K562 (cell line): ENCODE measurements around the gene HOXA7. TPM values are rescaled to one million over a fixed set of nuclear protein-coding genes. Genes with fewer than 3 reads are reported as not detected.

Experiments used
- ATAC-seq: fragments of 200-7000 bp; cut with Tn5 transposase; 3 replicates; pipeline ENCODE4 v1.9.1; 2020; ENCODE audit warnings: moderate library complexity
- BruUV-seq: library from RNA; stranded (reverse); fragments of 400-500 nt; replicated peaks from 2 replicates; lab custom pipeline; 2021; lab: Mats Ljungman, UMichigan
- CTCF ChIA-PET: fragments of 300-600 bp; formaldehyde crosslinking; extraction: SDS; loops from one replicate; lab custom pipeline; 2021; ENCODE audit warnings: low intra/inter-chr PET ratio; lab: Yijun Ruan, JAX
- POLR2A ChIA-PET: fragments of 300-600, 350-650 bp; sonication (Branson Sonifier 250); formaldehyde crosslinking; extraction: SDS; loops from one replicate; lab custom pipeline; 2021; ENCODE audit warnings: antibody characterized with exemption, inconsistent platforms; lab: Yijun Ruan, JAX
- DNase-seq, 4 experiments: peaks; one replicate each; pipeline versions ENCODE4 v3.0.0 to v3.0.0-alpha.2; 2011 to 2018; ENCODE audit warnings: low spot score in 3 of 4, mixed read lengths in 3 of 4; ENCODE audit errors: extremely low read depth in 1 of 4
- FAIRE-seq: peaks from 2 replicates; lab custom pipeline; 2011; peaks lifted over from hg19 to GRCh38; lab: Jason Lieb, UNC
- H2AFZ ChIP-seq: 2 replicates; pipeline ENCODE4 v1.6.0; 2011; ENCODE audit warnings: low read depth, low read length, control low read depth, inconsistent platforms
- H3K27ac ChIP-seq: fragments of 200-600 bp; 3 replicates; pipeline ENCODE4 v1.8.0; 2011; ENCODE audit warnings: low read depth, mild to moderate bottlenecking, control low read depth, inconsistent platforms, low read length, moderate library complexity, mixed read lengths; ENCODE audit errors: extremely low read depth
- H3K27me3 ChIP-seq, 2 experiments: fragments of 300-600 bp in 1 of 2; 2 replicates in 1 of 2; 3 replicates in 1 of 2; pipeline versions ENCODE4 v1.6.0 to v1.8.0; 2011; ENCODE audit warnings: inconsistent platforms in 2 of 2, low read length in 2 of 2, mild to moderate bottlenecking in 1 of 2, mixed read lengths in 1 of 2, moderate library complexity in 1 of 2; ENCODE audit not compliant: control insufficient read depth in 2 of 2, insufficient read depth in 2 of 2
- H3K36me3 ChIP-seq: fragments of 300-600 bp; 3 replicates; pipeline ENCODE4 v1.8.0; 2011; ENCODE audit warnings: mild to moderate bottlenecking, low read length, inconsistent platforms; ENCODE audit not compliant: control insufficient read depth, insufficient read depth
- H3K4me1 ChIP-seq, 2 experiments: fragments of 200-600 bp in 1 of 2; replicated peaks in 1 of 2; 2 replicates in 1 of 2; 3 replicates in 1 of 2; pipeline versions ENCODE4 v1.5.1 to v1.8.0; 2011; ENCODE audit warnings: inconsistent platforms in 2 of 2, low read length in 2 of 2, mild to moderate bottlenecking in 1 of 2, mixed read lengths in 1 of 2, moderate library complexity in 1 of 2; ENCODE audit not compliant: control insufficient read depth in 2 of 2, insufficient read depth in 2 of 2
- H3K4me2 ChIP-seq: 2 replicates; pipeline ENCODE4 v1.6.1; 2011; ENCODE audit warnings: low read length, control low read depth, inconsistent platforms, mixed read lengths; ENCODE audit not compliant: insufficient read depth
- H3K4me3 ChIP-seq: fragments of 200-600 bp; sonication (generic), shearing (Covaris generic); 2 replicates; pipeline ENCODE4 v1.5.1; 2016; ENCODE audit warnings: control low read depth, inconsistent platforms
- H3K79me2 ChIP-seq: fragments of 200-600 bp; 3 replicates; pipeline ENCODE4 v1.8.0; 2011; ENCODE audit warnings: low read length, inconsistent platforms; ENCODE audit not compliant: control insufficient read depth, insufficient read depth
- H3K9ac ChIP-seq, 2 experiments: 2 replicates each; pipeline versions ENCODE4 v1.6.0 to v1.6.1; 2011; ENCODE audit warnings: low read depth in 2 of 2, low read length in 2 of 2, control low read depth in 1 of 2, inconsistent platforms in 1 of 2, mild to moderate bottlenecking in 1 of 2, mixed read lengths in 1 of 2; ENCODE audit not compliant: insufficient read depth in 1 of 2
- H3K9me1 ChIP-seq: one replicate; pipeline ENCODE4 v1.6.0; 2011; ENCODE audit warnings: inconsistent platforms, mild to moderate bottlenecking, low read length, moderate library complexity; ENCODE audit not compliant: control insufficient read depth, insufficient read depth
- H3K9me3 ChIP-seq: replicated peaks from 2 replicates; pipeline ENCODE4 v1.5.1; 2011; ENCODE audit warnings: low read depth, low read length, inconsistent platforms; ENCODE audit not compliant: control insufficient read depth, insufficient read depth
- H4K20me1 ChIP-seq: replicated peaks from 2 replicates; pipeline ENCODE4 v1.6.1; 2011; ENCODE audit warnings: low read length, inconsistent platforms, mixed read lengths; ENCODE audit not compliant: control insufficient read depth, insufficient read depth
- MYBL2 ChIP-seq, 2 experiments: fragments of 450-650 bp in 1 of 2; sonication (generic) in 1 of 2; formaldehyde crosslinking in 1 of 2; IDR thresholded peaks; 2 replicates each; pipeline versions ENCODE4 v1.6.1 to v1.8.1; 2017 to 2022; ENCODE audit warnings: borderline replicate concordance in 1 of 2, inconsistent platforms in 1 of 2, low read depth in 1 of 2, mild to moderate bottlenecking in 1 of 2, missing genetic modification reagents in 1 of 2, moderate library complexity in 1 of 2
- MYC ChIP-seq, 2 experiments: fragments of 250-450 bp in 1 of 2; sonication (Bioruptor Pico) in 1 of 2; IDR thresholded peaks; 2 replicates each; pipeline versions ENCODE4 v1.5.1 to v1.6.1; 2012 to 2021; ENCODE audit warnings: low read depth in 2 of 2, borderline replicate concordance in 1 of 2, improper control_type of control experiment in 1 of 2, low read length in 1 of 2, mild to moderate bottlenecking in 1 of 2, moderate library complexity in 1 of 2
- NCOA2 ChIP-seq, 2 experiments: fragments of 450-650 bp; IDR thresholded peaks; 2 replicates each; pipeline ENCODE4 v1.6.1; 2018; ENCODE audit warnings: mild to moderate bottlenecking in 2 of 2, moderate library complexity in 1 of 2; ENCODE audit not compliant: partially characterized antibody in 2 of 2
- NONO ChIP-seq, 2 experiments: fragments of 200-400 bp in 1 of 2; fragments of 450-650 bp in 1 of 2; formaldehyde crosslinking in 1 of 2; IDR thresholded peaks; 2 replicates each; pipeline ENCODE4 v1.6.1; 2017; ENCODE audit warnings: low read depth in 2 of 2, mild to moderate bottlenecking in 2 of 2, moderate library complexity in 2 of 2, low read length in 1 of 2
- PHB2 ChIP-seq: fragments of 450-650 bp; IDR thresholded peaks from 2 replicates; pipeline ENCODE4 v1.6.1; 2017; ENCODE audit warnings: low read depth
- RFX1 ChIP-seq: fragments of 450-650 bp; IDR thresholded peaks from 2 replicates; pipeline ENCODE4 v1.6.1; 2016; ENCODE audit warnings: mild to moderate bottlenecking, moderate library complexity
- SMARCC2 ChIP-seq: fragments of 450-650 bp; IDR thresholded peaks from 2 replicates; pipeline ENCODE4 v1.6.1; 2017; ENCODE audit warnings: antibody characterized with exemption, moderate library complexity, mild to moderate bottlenecking, low read depth
- ZNF140 ChIP-seq: fragments of 250-450 bp; sonication (Bioruptor Pico); IDR thresholded peaks from 2 replicates; pipeline ENCODE4 v1.8.0; 2021; ENCODE audit warnings: moderate library complexity, mild to moderate bottlenecking, inconsistent platforms
- ZNF561 ChIP-seq: fragments of 450-650 bp; formaldehyde crosslinking; conservative IDR thresholded peaks from 2 replicates; pipeline ENCODE4 v1.4.0; 2020; ENCODE audit warnings: mild to moderate bottlenecking, moderate library complexity
- ZNF584 ChIP-seq: fragments of 200-800 bp; sonication (Bioruptor generic); IDR thresholded peaks from 2 replicates; pipeline ENCODE4 v1.6.1; 2016; ENCODE audit warnings: low read depth, mild to moderate bottlenecking, missing genetic modification characterization, missing compliant biosample characterization
- WGBS: fragments of 100-300 bp; shearing (Covaris generic); methylation state at CpG from one replicate; pipeline ENCODE4 v1.1.6; 2016; ENCODE audit warnings: low coverage, mixed read lengths; ENCODE audit not compliant: insufficient coverage; ENCODE audit errors: missing lambda C conversion rate; 5-methylcytosine and 5-hydroxymethylcytosine counted together
- in situ Hi-C: fragments of 300-500 bp; cut with MboI; formaldehyde crosslinking; loops from 4 replicates; pipeline ENCODE4 v1.15.0; 2018; ENCODE audit warnings: inconsistent platforms, mixed read lengths
- intact Hi-C: fragments of 100-400 bp; cut with micrococcal nuclease; formaldehyde crosslinking; loops from 2 replicates; pipeline ENCODE4 v1.14.2; 2022
- polyA plus RNA-seq, 8 experiments: library from polyadenylated mRNA; depleted of rRNA in 4 of 8; stranded (reverse) in 5 of 8; unstranded in 3 of 8; fragments of >200 nt; fragmentation: Nextera tagmentation in 2 of 8; fragmentation: Illumina TruSeq in 1 of 8; extraction: Ambion mirVana in 2 of 8; extraction: Trizol in 1 of 8; gene quantifications; 2 replicates each; pipeline versions ENCODE4 v1.2.1 to v1.2.3, GENCODE V29; 2011 to 2014; ENCODE audit warnings: inconsistent platforms in 1 of 8, missing spikeins in 1 of 8
- total RNA-seq, 7 experiments: library from RNA; depleted of rRNA in 6 of 7; stranded (reverse); fragments of >200 nt in 6 of 7; fragmentation: Illumina TruSeq in 2 of 7; extraction: Trizol in 2 of 7; gene quantifications; 2 replicates each; pipeline versions ENCODE4 v1.2.1 to v1.2.3, GENCODE V29; 2011 to 2021; ENCODE audit warnings: low replicate concordance in 1 of 7
- TF ChIP-seq, protein P1 (sequence below): sonication (generic); formaldehyde crosslinking; IDR thresholded peaks from 2 replicates; pipeline ENCODE4 v1.8.1; 2023; ENCODE audit warnings: mild to moderate bottlenecking, missing genetic modification reagents

HOXA7 gene
- total and polyA plus RNA-seq, 9 of the 15 experiments (the other 6 are each of a cell fraction or from before 2014, with no cell fraction given) = not detected

DNA sequence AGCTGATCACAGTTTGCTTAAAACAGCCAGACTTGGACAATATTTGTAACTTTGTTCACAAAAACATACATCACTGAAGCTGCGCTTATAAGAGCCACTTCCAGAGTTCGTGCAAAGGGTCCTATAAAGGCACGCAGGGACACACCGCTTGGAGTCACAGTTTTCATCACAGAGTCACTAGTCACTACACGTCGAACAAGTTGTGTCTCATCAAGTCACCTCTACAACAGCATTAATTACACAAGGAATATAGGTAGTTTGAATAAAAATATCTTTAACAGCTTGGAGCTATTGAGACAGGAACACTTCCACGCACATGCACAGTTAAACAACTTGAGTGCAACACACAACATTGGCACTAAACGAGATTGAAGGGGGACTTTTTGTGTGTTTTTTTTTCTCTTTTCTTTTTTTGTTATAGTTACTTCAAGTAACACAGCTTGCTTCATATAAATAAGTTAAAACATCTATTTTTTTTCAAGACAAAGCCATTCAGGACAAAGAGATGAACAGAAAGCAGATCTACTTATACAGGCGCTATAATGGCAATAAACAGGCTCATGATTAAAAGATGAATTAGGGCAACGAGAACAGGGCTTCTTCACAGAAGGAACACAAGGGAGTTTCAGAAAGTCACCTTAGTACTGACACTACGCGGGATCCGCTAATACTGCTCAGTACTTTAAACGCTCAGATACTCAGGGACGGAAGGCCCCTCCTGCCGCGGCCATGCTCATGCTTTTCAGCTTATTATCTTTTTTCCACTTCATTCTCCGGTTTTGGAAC is 15.1 kb downstream of the HOXA7 start (continued):
- TF ChIP-seq ZNF584 (CRISPR knock-in tag) = no peak

- Histone ChIP-seq H4K20me1 (no peaks in the 10 kb centered on the region), H3K4me3 (no peak overlapping the region), H3K4me2 (no peak overlapping the region), H3K36me3 (no peaks in the 10 kb centered on the region), H3K79me2 (no peaks in the 10 kb centered on the region), H3K9me1 (no peaks in the 10 kb centered on the region), H2AFZ (no peak overlapping the region), H3K27ac (no peak overlapping the region), H3K4me1 (peaks cover 7 to 15% of the 10 kb centered on the region in 2 experiments; a peak in 3 of 5 replicates), H3K9ac (no peak overlapping the region), H3K27me3 (peaks cover 27 to 71% of the 10 kb centered on the region in 2 experiments), H3K9me3 (no peaks in the 10 kb centered on the region)
- ChIA-PET POLR2A (interaction anchor here (0.6 to 0.8 kb wide), 2 partner anchors 10 to 1987 kb away, joined by 3 to 5 read pairs; no protein-coding TSS in a partner anchor), CTCF (no interaction called here)
- ATAC-seq (no peak), DNase-seq (no peak), FAIRE-seq (no peak)
- in situ Hi-C loops = loop anchor here (10.0 kb wide), 1 partner anchor 285 kb away; no protein-coding TSS in a partner anchor
- TF ChIP-seq, protein P1, sequence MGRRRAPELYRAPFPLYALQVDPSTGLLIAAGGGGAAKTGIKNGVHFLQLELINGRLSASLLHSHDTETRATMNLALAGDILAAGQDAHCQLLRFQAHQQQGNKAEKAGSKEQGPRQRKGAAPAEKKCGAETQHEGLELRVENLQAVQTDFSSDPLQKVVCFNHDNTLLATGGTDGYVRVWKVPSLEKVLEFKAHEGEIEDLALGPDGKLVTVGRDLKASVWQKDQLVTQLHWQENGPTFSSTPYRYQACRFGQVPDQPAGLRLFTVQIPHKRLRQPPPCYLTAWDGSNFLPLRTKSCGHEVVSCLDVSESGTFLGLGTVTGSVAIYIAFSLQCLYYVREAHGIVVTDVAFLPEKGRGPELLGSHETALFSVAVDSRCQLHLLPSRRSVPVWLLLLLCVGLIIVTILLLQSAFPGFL (CRISPR knock-in tag) = no peak
- TF ChIP-seq MYBL2 (IDR thresholded peaks at IDR 0.05; ENCODE audit: low read depth) (no peak), MYBL2 (CRISPR knock-in tag; IDR thresholded peaks at IDR 0.05; ENCODE audit: borderline replicate concordance) (no peak), ZNF140 (CRISPR knock-in tag) (no peak), PHB2 (no peak), MYC (IDR thresholded peaks at IDR 0.05; ENCODE audit: low read depth, low read length) (no peak), MYC (CRISPR knock-in tag; IDR thresholded peaks at IDR 0.05; ENCODE audit: borderline replicate concordance, low read depth) (no peak), NONO (IDR thresholded peaks at IDR 0.05; ENCODE audit: low read depth in 2 of 2, low read length in 1 of 2) (no peak), ZNF561 (CRISPR knock-in tag) (no peak), RFX1 (no peak), NCOA2 (IDR thresholded peaks at IDR 0.05; ENCODE audit: partially characterized antibody in 2 of 2) (no peak), SMARCC2 (no peak)
- intact Hi-C loops = no loop called here
- WGBS = 4% methylated on average over 15 of the region's 15 CpGs
- BruUV-seq = no TSS peak
Measured at GRCh38 chr7:27140126-27140857, 16.2 kb downstream of the HOXA7 start.
